Neural progenitor cell (in vitro differentiated cells): ENCODE measurements around the gene ADORA1. TPM values are rescaled to one million over a fixed set of nuclear protein-coding genes. Genes with fewer than 3 reads are reported as not detected.

ENCODE experiments used
- DNase-seq: peaks from one replicate; pipeline ENCODE4 v3.0.0-alpha.2; 2016; ENCODE audit warnings: low spot score
- H2AFZ ChIP-seq: fragments of 200-600 bp; sonication (generic); replicated peaks from 2 replicates; pipeline ENCODE4 v1.6.1; 2016; ENCODE audit warnings: antibody characterized with exemption
- H3F3A ChIP-seq: fragments of 200-600 bp; sonication (generic); 2 replicates; pipeline ENCODE4 v1.6.1; 2016; ENCODE audit warnings: antibody characterized with exemption, low read depth
- H3K27ac ChIP-seq: fragments of 200-600 bp; sonication (generic); 2 replicates; pipeline ENCODE4 v1.5.1; 2016; ENCODE audit warnings: mild to moderate bottlenecking
- H3K27me3 ChIP-seq: fragments of 200-600 bp; sonication (generic); 2 replicates; pipeline ENCODE4 v1.6.1; 2016; ENCODE audit warnings: mild to moderate bottlenecking, moderate library complexity
- H3K36me3 ChIP-seq: fragments of 200-600 bp; sonication (generic); 2 replicates; pipeline ENCODE4 v1.5.1; 2016
- H3K4me1 ChIP-seq: fragments of 200-600 bp; sonication (generic); 2 replicates; pipeline ENCODE4 v1.6.1; 2016; ENCODE audit warnings: mixed run types
- H3K4me2 ChIP-seq: fragments of 200-600 bp; sonication (generic); 2 replicates; pipeline ENCODE4 v1.6.1; 2016
- H3K4me3 ChIP-seq: fragments of 200-600 bp; sonication (generic); 2 replicates; pipeline ENCODE4 v1.5.1; 2016
- H3K79me2 ChIP-seq: fragments of 200-600 bp; sonication (generic); 2 replicates; pipeline ENCODE4 v1.6.1; 2016; ENCODE audit warnings: low read depth
- H3K9ac ChIP-seq: fragments of 200-600 bp; sonication (generic); 2 replicates; pipeline ENCODE4 v1.6.1; 2016
- H3K9me3 ChIP-seq: fragments of 200-600 bp; sonication (generic); 2 replicates; pipeline ENCODE4 v1.5.1; 2016; ENCODE audit warnings: low read depth
- H4K20me1 ChIP-seq: fragments of 200-600 bp; sonication (generic); 2 replicates; pipeline ENCODE4 v1.6.1; 2016; ENCODE audit warnings: low read depth
- H3K27ac Mint-ChIP-seq: 3 replicates; pipeline ENCODE4 v1.8.0; 2021; ENCODE audit warnings: mixed read lengths
- H3K27me3 Mint-ChIP-seq: 2 replicates; pipeline ENCODE4 v1.8.0; 2022; ENCODE audit warnings: low read depth, mild to moderate bottlenecking, inconsistent platforms, moderate library complexity, mixed read lengths; ENCODE audit not compliant: insufficient read depth
- H3K36me3 Mint-ChIP-seq: 3 replicates; pipeline ENCODE4 v1.8.0; 2021; ENCODE audit warnings: mixed read lengths
- H3K4me1 Mint-ChIP-seq: 3 replicates; pipeline ENCODE4 v1.8.0; 2021; ENCODE audit warnings: mixed read lengths
- H3K4me3 Mint-ChIP-seq: 3 replicates; pipeline ENCODE4 v1.8.0; 2021; ENCODE audit warnings: mild to moderate bottlenecking, moderate library complexity, mixed read lengths
- H3K9me3 Mint-ChIP-seq: 3 replicates; pipeline ENCODE4 v1.8.0; 2020; ENCODE audit warnings: mixed read lengths
- EZH2 ChIP-seq: fragments of 200-600 bp; sonication (generic); IDR thresholded peaks from 2 replicates; pipeline ENCODE4 v1.6.1; 2017; ENCODE audit warnings: antibody characterized with exemption, mild to moderate bottlenecking, moderate library complexity
- EZH2phosphoT487 ChIP-seq: fragments of 200-600 bp; sonication (generic); IDR thresholded peaks from 2 replicates; pipeline ENCODE4 v1.6.1; 2017; ENCODE audit warnings: antibody characterized with exemption
- total RNA-seq: library from RNA; depleted of rRNA; stranded (reverse); fragments of >200 nt; gene quantifications from 2 replicates; pipeline ENCODE4 v1.2.3, GENCODE V29; 2015; ENCODE audit warnings: low replicate concordance
- TF ChIP-seq, protein P1 (sequence below): fragments of 200-600 bp; sonication (generic); IDR thresholded peaks from 2 replicates; pipeline ENCODE4 v1.5.1; 2017; ENCODE audit warnings: antibody characterized with exemption, mild to moderate bottlenecking

ADORA1 gene
- total RNA-seq, 1 donor from 2014 or later, result 1.1 TPM

DNA sequence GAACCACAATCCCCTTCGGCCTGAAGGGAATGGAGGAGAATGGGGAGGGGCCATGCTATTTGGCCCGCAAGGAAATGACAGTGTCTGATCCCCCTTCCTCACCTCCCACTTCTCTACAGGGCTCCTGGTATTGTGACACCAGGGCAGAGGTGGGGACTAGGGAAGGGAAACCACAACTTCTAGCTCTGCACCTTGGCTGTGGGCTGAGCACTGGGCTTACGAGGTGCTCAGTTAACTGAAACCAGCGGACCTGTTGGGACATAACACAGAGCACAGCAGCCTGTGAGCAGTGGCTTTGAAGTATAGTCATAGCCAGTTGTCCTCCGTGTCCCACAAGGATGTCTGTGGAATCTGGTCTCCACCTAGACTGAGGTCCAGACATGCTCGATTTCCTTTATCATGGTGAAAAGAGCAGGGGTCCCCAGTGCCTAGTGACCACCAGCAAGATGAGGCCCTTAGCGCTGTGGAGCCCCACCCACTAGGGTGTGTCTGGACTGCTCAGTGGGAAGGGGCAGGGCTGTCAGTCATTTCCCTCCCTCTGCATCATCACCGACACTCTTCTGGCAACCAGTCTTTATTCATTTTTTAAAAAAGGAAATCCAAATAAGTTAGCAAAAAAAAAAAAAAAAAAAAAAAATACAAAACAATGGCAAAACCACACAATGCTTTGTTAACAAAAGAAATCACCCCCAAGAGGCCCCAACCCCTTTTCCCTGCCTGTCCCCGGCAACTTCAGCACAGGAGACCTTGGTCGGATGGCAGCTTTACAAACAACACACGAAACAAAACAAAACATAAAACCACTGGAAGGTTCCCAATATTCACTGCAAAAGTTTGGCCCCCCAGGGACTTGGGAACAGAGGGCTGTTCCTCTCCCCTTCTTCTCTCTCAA is 44.7 kb upstream of the ADORA1 start:
- DNase-seq, result no peak
- H3K9me3 Mint-ChIP-seq, result no peaks in the 10 kb centered on the region
- H3K27me3 Mint-ChIP-seq, result peaks cover 11% of the 10 kb centered on the region

DNA sequence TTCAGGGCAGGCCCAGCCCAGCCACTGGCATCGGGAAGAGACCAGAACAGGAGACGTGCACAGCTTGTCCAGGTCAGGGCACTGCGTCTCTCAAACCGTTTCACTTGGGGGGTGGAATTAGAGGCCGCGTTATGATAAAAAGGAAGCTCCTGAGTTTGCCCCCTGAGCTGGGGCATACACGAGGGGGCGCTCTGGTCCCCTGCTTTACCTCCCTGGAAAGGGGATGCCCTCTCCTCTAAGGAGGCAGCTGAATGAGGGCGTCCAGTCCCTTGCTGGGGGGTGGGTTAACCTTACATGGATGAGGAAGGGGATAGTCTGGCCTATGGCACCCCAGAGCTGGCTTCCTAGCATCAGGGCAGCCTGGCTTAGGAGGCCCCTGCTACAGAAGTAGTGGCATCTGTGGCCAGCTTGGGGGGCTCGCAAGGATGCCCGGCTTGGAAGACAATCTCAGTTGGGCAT is 44.0 kb upstream of the ADORA1 start:
- no peak overlapping the region for H3K4me3 ChIP-seq
- H3K9ac ChIP-seq, result no peak overlapping the region
- no peak for DNase-seq
- H3K4me1 ChIP-seq, result peaks cover 17% of the 10 kb centered on the region
- H3K27ac ChIP-seq, result no peak overlapping the region
- H3K9me3 Mint-ChIP-seq, result peaks cover 1% of the 10 kb centered on the region
- peaks cover 50% of the 10 kb centered on the region for H3K4me1 Mint-ChIP-seq
- TF ChIP-seq, protein P1, sequence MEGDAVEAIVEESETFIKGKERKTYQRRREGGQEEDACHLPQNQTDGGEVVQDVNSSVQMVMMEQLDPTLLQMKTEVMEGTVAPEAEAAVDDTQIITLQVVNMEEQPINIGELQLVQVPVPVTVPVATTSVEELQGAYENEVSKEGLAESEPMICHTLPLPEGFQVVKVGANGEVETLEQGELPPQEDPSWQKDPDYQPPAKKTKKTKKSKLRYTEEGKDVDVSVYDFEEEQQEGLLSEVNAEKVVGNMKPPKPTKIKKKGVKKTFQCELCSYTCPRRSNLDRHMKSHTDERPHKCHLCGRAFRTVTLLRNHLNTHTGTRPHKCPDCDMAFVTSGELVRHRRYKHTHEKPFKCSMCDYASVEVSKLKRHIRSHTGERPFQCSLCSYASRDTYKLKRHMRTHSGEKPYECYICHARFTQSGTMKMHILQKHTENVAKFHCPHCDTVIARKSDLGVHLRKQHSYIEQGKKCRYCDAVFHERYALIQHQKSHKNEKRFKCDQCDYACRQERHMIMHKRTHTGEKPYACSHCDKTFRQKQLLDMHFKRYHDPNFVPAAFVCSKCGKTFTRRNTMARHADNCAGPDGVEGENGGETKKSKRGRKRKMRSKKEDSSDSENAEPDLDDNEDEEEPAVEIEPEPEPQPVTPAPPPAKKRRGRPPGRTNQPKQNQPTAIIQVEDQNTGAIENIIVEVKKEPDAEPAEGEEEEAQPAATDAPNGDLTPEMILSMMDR, result no peak
- TF ChIP-seq EZH2 (no peak), EZH2phosphoT487 (no peak)
- peaks cover 11% of the 10 kb centered on the region for H3K27me3 Mint-ChIP-seq
- no peaks in the 10 kb centered on the region for H3K27me3 ChIP-seq
- H4K20me1 ChIP-seq, result no peaks in the 10 kb centered on the region
- no peaks in the 10 kb centered on the region for H3K36me3 ChIP-seq
- H3K36me3 Mint-ChIP-seq, result no peaks in the 10 kb centered on the region
- no peaks in the 10 kb centered on the region for H3F3A ChIP-seq
- H3K9me3 ChIP-seq, result no peaks in the 10 kb centered on the region
- no peak overlapping the region for H2AFZ ChIP-seq
- no peak overlapping the region for H3K4me3 Mint-ChIP-seq
- H3K27ac Mint-ChIP-seq, result peak overlapping the region; percentile 76
- H3K4me2 ChIP-seq, result no peak overlapping the region
- H3K79me2 ChIP-seq, result no peaks in the 10 kb centered on the region

More for the DNA sequence above, 44.7 kb upstream of the ADORA1 start:
- H4K20me1 ChIP-seq, result no peaks in the 10 kb centered on the region
- Mint-ChIP-seq H3K36me3 (no peaks in the 10 kb centered on the region), H3K4me3 (no peak overlapping the region), H3K27ac (peak overlapping the region; percentile 25), H3K4me1 (peaks cover 50% of the 10 kb centered on the region)
- no peak overlapping the region for H3K27ac ChIP-seq
- H3K9ac ChIP-seq, result no peak overlapping the region
- TF ChIP-seq EZH2, result no peak
- H3K27me3 ChIP-seq, result peaks cover 5% of the 10 kb centered on the region
- peaks cover 17% of the 10 kb centered on the region for H3K4me1 ChIP-seq
- H3K79me2 ChIP-seq, result no peaks in the 10 kb centered on the region
- H3K4me2 ChIP-seq, result peak overlapping the region; percentile 22
- no peak overlapping the region for H3K4me3 ChIP-seq
- no peaks in the 10 kb centered on the region for H3K36me3 ChIP-seq
- no peak overlapping the region for H2AFZ ChIP-seq
- no peaks in the 10 kb centered on the region for H3K9me3 ChIP-seq
- no peaks in the 10 kb centered on the region for H3F3A ChIP-seq

DNA sequence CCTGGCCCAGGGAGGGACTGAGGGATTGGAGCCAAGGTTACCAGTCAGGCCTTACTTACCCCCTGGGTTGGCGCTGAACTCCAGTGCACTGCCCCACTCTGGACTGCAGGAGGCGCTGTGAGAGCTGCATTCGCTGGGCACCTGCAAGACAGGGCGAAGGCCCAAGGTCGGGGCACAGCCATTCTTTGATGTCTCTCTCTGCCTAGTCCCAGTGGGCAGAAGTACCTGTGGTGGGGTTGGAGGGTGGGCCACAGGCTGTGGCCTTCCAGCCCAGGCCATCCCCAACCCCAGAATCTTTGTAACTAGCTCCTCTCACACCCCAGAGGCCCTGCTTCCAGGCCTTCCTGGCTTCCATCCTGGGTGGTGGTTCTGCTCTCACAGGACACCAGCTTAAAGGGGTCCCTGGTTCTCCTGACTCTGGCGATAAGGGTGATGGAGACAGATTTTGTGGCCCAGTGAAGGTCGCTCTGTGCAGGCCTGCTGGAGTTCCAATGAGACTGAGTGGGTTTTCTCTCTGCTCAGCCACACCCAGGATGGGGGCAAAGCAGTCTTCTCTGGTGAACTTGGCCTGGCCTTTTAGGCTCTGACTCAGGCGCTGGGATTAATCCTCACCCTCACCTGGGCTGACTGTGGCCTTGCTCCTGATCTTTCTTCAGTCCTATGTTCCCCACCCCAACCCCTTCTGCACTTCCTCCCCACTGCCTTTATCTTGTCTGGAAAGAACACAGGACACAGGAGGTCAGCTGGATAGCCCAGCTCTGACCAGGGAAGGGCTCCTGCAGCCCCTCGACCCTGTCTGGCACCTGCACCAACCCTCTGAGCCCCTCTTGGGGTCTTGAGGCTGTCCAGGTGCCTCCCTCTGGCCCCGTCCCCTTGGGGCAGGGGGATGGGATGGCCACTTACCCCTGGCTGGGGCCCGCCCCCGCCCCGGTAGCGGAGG is 42.7 kb upstream of the ADORA1 start:
- no peaks in the 10 kb centered on the region for H3K27me3 ChIP-seq
- H3K36me3 ChIP-seq, result no peaks in the 10 kb centered on the region
- no peak overlapping the region for H3K27ac Mint-ChIP-seq
- H3K4me3 Mint-ChIP-seq, result no peak overlapping the region
- peak; percentile 50 for DNase-seq
- H3K4me2 ChIP-seq, result no peak overlapping the region
- H3F3A ChIP-seq, result no peaks in the 10 kb centered on the region
- H3K79me2 ChIP-seq, result no peaks in the 10 kb centered on the region
- no peak overlapping the region for H3K27ac ChIP-seq
- H3K9ac ChIP-seq, result no peak overlapping the region
- H3K4me1 Mint-ChIP-seq, result peaks cover 54% of the 10 kb centered on the region
- peaks cover 1% of the 10 kb centered on the region for H3K9me3 Mint-ChIP-seq
- H4K20me1 ChIP-seq, result no peaks in the 10 kb centered on the region
- H3K4me1 ChIP-seq, result peaks cover 22% of the 10 kb centered on the region
- peaks cover 11% of the 10 kb centered on the region for H3K27me3 Mint-ChIP-seq
- TF ChIP-seq, protein P1, result peak; percentile 61
- TF ChIP-seq EZH2, result no peak
- no peak overlapping the region for H3K4me3 ChIP-seq
- H3K9me3 ChIP-seq, result no peaks in the 10 kb centered on the region
- no peaks in the 10 kb centered on the region for H3K36me3 Mint-ChIP-seq
- no peak overlapping the region for H2AFZ ChIP-seq
